ENCODE results near the gene SLC37A3.
A peak's percentile ranks its signal among the peaks of the same experiment; 100 is the strongest.
"Not testable (repeated sequence)": the region's sequence is repeated elsewhere in the genome, so short reads cannot be mapped to it uniquely, and the experiment has no call there.

SLC37A3 gene

GRCh38 chr7:140345426-140345825 lies 52.9 kb downstream of the SLC37A3 start:
- DNase-seq, result no peak

GRCh38 chr7:140342727-140343514 lies 55.4 kb downstream of the SLC37A3 start:
- DNase-seq, result peak; percentile 58

- DNase-seq, result not testable (repeated sequence)
Measured at GRCh38 chr7:140338959-140339358, 59.4 kb downstream of the SLC37A3 start.

- no peak for DNase-seq
Measured at GRCh38 chr7:140334341-140335057, 63.8 kb downstream of the SLC37A3 start.

GRCh38 chr7:140333686-140334085 lies 64.6 kb downstream of the SLC37A3 start:
- no peak for DNase-seq

GRCh38 chr7:140333223-140333622 lies 65.1 kb downstream of the SLC37A3 start:
- no peak for DNase-seq

GRCh38 chr7:140330595-140330994 lies 67.7 kb downstream of the SLC37A3 start:
- no peak for DNase-seq

- DNase-seq, result no peak
Measured at GRCh38 chr7:140330128-140330527, 68.2 kb downstream of the SLC37A3 start.

- no peak for DNase-seq
Measured at GRCh38 chr7:140327261-140327661, 71.1 kb downstream of the SLC37A3 start.

GRCh38 chr7:140326116-140326928 lies 72.0 kb downstream of the SLC37A3 start:
- DNase-seq, result peak; percentile 58

- DNase-seq, result no peak
Measured at GRCh38 chr7:140325600-140325999, 72.7 kb downstream of the SLC37A3 start.

- no peak for DNase-seq
Measured at GRCh38 chr7:140324714-140325113, 73.6 kb downstream of the SLC37A3 start.

GRCh38 chr7:140322759-140323158 lies 75.6 kb downstream of the SLC37A3 start:
- no peak for DNase-seq

GRCh38 chr7:140320078-140320477 lies 78.3 kb downstream of the SLC37A3 start:
- DNase-seq, result not testable (repeated sequence)

- DNase-seq, result no peak
Measured at GRCh38 chr7:140317999-140318398, 80.3 kb downstream of the SLC37A3 start.

- peak; percentile 54 for DNase-seq
Measured at GRCh38 chr7:140317597-140317996, 80.7 kb downstream of the SLC37A3 start.

GRCh38 chr7:140316165-140316661 lies 82.1 kb downstream of the SLC37A3 start:
- peak; percentile 69 for DNase-seq

GRCh38 chr7:140315498-140316164 lies 82.7 kb downstream of the SLC37A3 start:
- DNase-seq, result no peak

GRCh38 chr7:140314573-140315480 lies 83.5 kb downstream of the SLC37A3 start:
- DNase-seq, result no peak

- DNase-seq, result no peak
Measured at GRCh38 chr7:140312141-140312846, 86.0 kb downstream of the SLC37A3 start.

- DNase-seq, result not testable (repeated sequence)
Measured at GRCh38 chr7:140311128-140311527, 87.2 kb downstream of the SLC37A3 start.
